Body of pancreas (tissue), 4 donors: ENCODE results near the gene ENTR1.

Experiments
- CTCF ChIP-seq, 7 experiments: fragments of 450-650 bp in 4 of 7; fragments of 200-600 bp in 3 of 7; sonication (generic) in 3 of 7; IDR thresholded peaks; one replicate each; pipeline ENCODE4 v1.5.1; 2016 to 2019; ENCODE audit warnings: antibody characterized with exemption in 7 of 7
- POLR2A ChIP-seq, 3 donors: fragments of 450-650 bp; IDR thresholded peaks; one replicate each; pipeline ENCODE4 v1.6.1; 2016; ENCODE audit warnings: antibody characterized with exemption in 3 of 3, mild to moderate bottlenecking in 2 of 3

GRCh38 chr9:136374183-136374575, 36.2 kb downstream of the ENTR1 start:
- TF ChIP-seq CTCF (IDR thresholded peaks at IDR 0.05): no peak
- TF ChIP-seq POLR2A (IDR thresholded peaks at IDR 0.05): no peak
